Stomach smooth muscle (tissue), 2 donors: ENCODE results near the gene OR7A5.
"Not testable (repeated sequence)": the region's sequence is repeated elsewhere in the genome, so short reads cannot be mapped to it uniquely, and the experiment has no call there.

Experiments used
- H3K27ac ChIP-seq: one replicate; pipeline ENCODE4 v1.7.0; 2013; ENCODE audit warnings: mild to moderate bottlenecking, low read length, inconsistent platforms
- H3K27me3 ChIP-seq, 2 donors: one replicate each; pipeline ENCODE4 v1.7.0; 2013; ENCODE audit warnings: low read length in 2 of 2; ENCODE audit not compliant: insufficient read depth in 2 of 2, control insufficient read depth in 1 of 2
- H3K36me3 ChIP-seq, 2 donors: one replicate each; pipeline ENCODE4 v1.7.0; 2013; ENCODE audit warnings: low read length in 2 of 2; ENCODE audit not compliant: control insufficient read depth in 2 of 2, insufficient read depth in 2 of 2
- H3K4me1 ChIP-seq: one replicate; pipeline ENCODE4 v1.7.0; 2013; ENCODE audit warnings: low read length; ENCODE audit not compliant: control insufficient read depth, insufficient read depth
- H3K4me3 ChIP-seq, 2 donors: one replicate each; pipeline ENCODE4 v1.7.0; 2013; ENCODE audit warnings: low read length in 2 of 2
- H3K9ac ChIP-seq, 2 donors: one replicate each; pipeline ENCODE4 v1.7.0; 2013; ENCODE audit warnings: low read length in 2 of 2, mild to moderate bottlenecking in 1 of 2
- H3K9me3 ChIP-seq, 2 donors: one replicate each; pipeline ENCODE4 v1.7.0; 2013; ENCODE audit warnings: low read length in 2 of 2; ENCODE audit not compliant: control insufficient read depth in 2 of 2
- donor health status: healthy.
- donor health status: Pancreatic carcinoma.

Gene OR7A5

GRCh38 chr19:14785102-14785793 lies 49.7 kb downstream of the OR7A5 start:
- H3K9ac ChIP-seq, H3K4me1 ChIP-seq, H3K27ac ChIP-seq, H3K36me3 ChIP-seq, H3K27me3 ChIP-seq, H3K4me3 ChIP-seq, H3K9me3 ChIP-seq: not testable (repeated sequence)

GRCh38 chr19:14784730-14785101 lies 50.3 kb downstream of the OR7A5 start:
- H3K36me3 ChIP-seq, H3K27ac ChIP-seq, H3K27me3 ChIP-seq: not testable (repeated sequence)

GRCh38 chr19:14783410-14783998 lies 51.5 kb downstream of the OR7A5 start:
- H3K27ac ChIP-seq, H3K9me3 ChIP-seq, H3K4me1 ChIP-seq, H3K9ac ChIP-seq, H3K4me3 ChIP-seq, H3K27me3 ChIP-seq, H3K36me3 ChIP-seq: not testable (repeated sequence)

More at GRCh38 chr19:14784730-14785101, 50.3 kb downstream of the OR7A5 start:
- H3K4me1 ChIP-seq, H3K4me3 ChIP-seq, H3K9ac ChIP-seq, H3K9me3 ChIP-seq: not testable (repeated sequence)

GRCh38 chr19:14782626-14783409 lies 52.2 kb downstream of the OR7A5 start:
- Histone ChIP-seq H3K4me3 (no peak overlapping the region), H3K4me1 (no peaks in the 10 kb centered on the region), H3K27ac (no peak overlapping the region), H3K9ac (no peak overlapping the region), H3K9me3 (no peaks in the 10 kb centered on the region), H3K27me3 (peaks cover 2 to 3% of the 10 kb centered on the region in 2 donors), H3K36me3 (no peaks in the 10 kb centered on the region)

- H3K9ac ChIP-seq, H3K27me3 ChIP-seq, H3K9me3 ChIP-seq, H3K36me3 ChIP-seq, H3K4me1 ChIP-seq, H3K27ac ChIP-seq, H3K4me3 ChIP-seq: not testable (repeated sequence)
These were observed 53.1 kb downstream of the OR7A5 start for GRCh38 chr19:14781713-14782536.

GRCh38 chr19:14780622-14781225 lies 54.3 kb downstream of the OR7A5 start:
- not testable (repeated sequence) for H3K4me3 ChIP-seq

GRCh38 chr19:14779151-14779550 lies 55.8 kb downstream of the OR7A5 start:
- Histone ChIP-seq H3K27me3 (peaks cover 4 to 7% of the 10 kb centered on the region in 2 donors), H3K27ac (no peak overlapping the region), H3K4me1 (no peaks in the 10 kb centered on the region), H3K4me3 (no peak overlapping the region), H3K9me3 (no peaks in the 10 kb centered on the region), H3K9ac (no peak overlapping the region), H3K36me3 (no peaks in the 10 kb centered on the region)

More at GRCh38 chr19:14780622-14781225, 54.3 kb downstream of the OR7A5 start:
- not testable (repeated sequence) for H3K27me3 ChIP-seq, H3K36me3 ChIP-seq, H3K9me3 ChIP-seq, H3K27ac ChIP-seq, H3K9ac ChIP-seq, H3K4me1 ChIP-seq

GRCh38 chr19:14778110-14778845 lies 56.7 kb downstream of the OR7A5 start, which contains the start of gene ADGRE2:
Gene ADGRE2, minus strand, starts transcription at chr19:14778560. Its CDS starts 1,804 bp downstream, at chr19:14776756.
- H3K27ac ChIP-seq, H3K36me3 ChIP-seq, H3K27me3 ChIP-seq, H3K9me3 ChIP-seq, H3K4me3 ChIP-seq, H3K9ac ChIP-seq, H3K4me1 ChIP-seq: not testable (repeated sequence)

- H3K4me3 ChIP-seq, H3K27ac ChIP-seq, H3K9me3 ChIP-seq, H3K27me3 ChIP-seq, H3K4me1 ChIP-seq, H3K9ac ChIP-seq, H3K36me3 ChIP-seq: not testable (repeated sequence)
These were observed 57.3 kb downstream of the OR7A5 start for GRCh38 chr19:14777645-14778044.
